GM12872 (cell line): Measurements from ENCODE around the gene SLC45A3.

ENCODE experiments used
- CTCF ChIP-seq: IDR thresholded peaks from 3 replicates; pipeline ENCODE4 v1.5.1; 2011; ENCODE audit warnings: low read depth, mild to moderate bottlenecking, low read length, moderate library complexity; ENCODE audit not compliant: insufficient read depth

Gene SLC45A3

GRCh38 chr1:205681364-205681763, 1.1 kb upstream of the SLC45A3 start:
- TF ChIP-seq CTCF, result no peak

GRCh38 chr1:205678286-205679111, 1.8 kb downstream of the SLC45A3 start:
- TF ChIP-seq CTCF, result no peak

GRCh38 chr1:205677167-205677566, 3.1 kb downstream of the SLC45A3 start:
- no peak for TF ChIP-seq CTCF

GRCh38 chr1:205676597-205676996, 3.7 kb downstream of the SLC45A3 start:
- no peak for TF ChIP-seq CTCF

- no peak for TF ChIP-seq CTCF
These were observed 4.3 kb downstream of the SLC45A3 start for GRCh38 chr1:205676002-205676401.

- no peak for TF ChIP-seq CTCF
These were observed 5.1 kb downstream of the SLC45A3 start for GRCh38 chr1:205675247-205675646.

GRCh38 chr1:205672970-205673369, 7.3 kb downstream of the SLC45A3 start:
- no peak for TF ChIP-seq CTCF
